ENCODE measurements around the gene SYNE1. TPM values are rescaled to one million over a fixed set of nuclear protein-coding genes. Genes with fewer than 3 reads are reported as not detected.

SYNE1 gene
- total and polyA plus RNA-seq, 2 experiments from 2014 or later: 17.6 to 59.9 TPM

- Histone ChIP-seq H3K27me3 (no peaks in the 10 kb centered on the region), H3K9me2 (replicated peaks; ENCODE audit: insufficient read depth) (no peaks in the 10 kb centered on the region), H3K9me3 (ENCODE audit: low read depth) (no peaks in the 10 kb centered on the region), H2AFZ (no peak overlapping the region), H3K27ac (no peak overlapping the region), H3K4me3 (no peak overlapping the region), H3K36me3 (replicated peaks; ENCODE audit: insufficient read depth, low read depth) (peaks cover 6% of the 10 kb centered on the region), H3K79me2 (no peaks in the 10 kb centered on the region), H3K4me2 (no peak overlapping the region), H4K20me1 (ENCODE audit: insufficient read depth, poor library complexity, severe bottlenecking) (no peaks in the 10 kb centered on the region), H3K4me1 (ENCODE audit: insufficient read depth) (no peaks in the 10 kb centered on the region)
- DNase-seq (ENCODE audit: low spot score): no peak
- no peak for TF ChIP-seq EZH2phosphoT487 (IDR thresholded peaks at IDR 0.05; ENCODE audit: low read depth, severe bottlenecking, unreplicated experiment)
- TF ChIP-seq CTCF (IDR thresholded peaks at IDR 0.05; ENCODE audit: poor library complexity): no peak
- no peak for TF ChIP-seq EZH2 (IDR thresholded peaks at IDR 0.05; ENCODE audit: borderline replicate concordance)
- WGBS (ENCODE audit: low lambda C conversion rate, missing lambda C conversion rate): 96% methylated on average over 1 of the region's 1 CpG
Observed at GRCh38 chr6:152356016-152356415, 281.1 kb downstream of the SYNE1 start.

- Histone ChIP-seq H3K79me2 (no peaks in the 10 kb centered on the region), H3K27ac (no peak overlapping the region), H3K9me2 (replicated peaks; ENCODE audit: insufficient read depth) (no peaks in the 10 kb centered on the region), H3K4me3 (no peak overlapping the region), H2AFZ (no peak overlapping the region), H3K36me3 (replicated peaks; ENCODE audit: insufficient read depth, low read depth) (peaks cover 6% of the 10 kb centered on the region), H3K4me2 (no peak overlapping the region), H3K9me3 (ENCODE audit: low read depth) (no peaks in the 10 kb centered on the region), H3K4me1 (ENCODE audit: insufficient read depth) (no peaks in the 10 kb centered on the region), H4K20me1 (ENCODE audit: insufficient read depth, poor library complexity, severe bottlenecking) (no peaks in the 10 kb centered on the region), H3K27me3 (no peaks in the 10 kb centered on the region)
- no peak for DNase-seq (ENCODE audit: low spot score)
- no peak for TF ChIP-seq EZH2 (IDR thresholded peaks at IDR 0.05; ENCODE audit: borderline replicate concordance)
- no peak for TF ChIP-seq EZH2phosphoT487 (IDR thresholded peaks at IDR 0.05; ENCODE audit: low read depth, severe bottlenecking, unreplicated experiment)
- TF ChIP-seq CTCF (IDR thresholded peaks at IDR 0.05; ENCODE audit: poor library complexity): no peak
Observed at GRCh38 chr6:152355166-152355565, 282.0 kb downstream of the SYNE1 start.

GRCh38 chr6:152353440-152353839, 283.7 kb downstream of the SYNE1 start:
- WGBS (ENCODE audit: low lambda C conversion rate, missing lambda C conversion rate): 95% methylated on average over 6 of the region's 6 CpGs

More at GRCh38 chr6:152353440-152353839, 283.7 kb downstream of the SYNE1 start:
- H3K9me3 ChIP-seq (ENCODE audit: low read depth): no peaks in the 10 kb centered on the region
- no peak overlapping the region for H3K4me3 ChIP-seq
- H4K20me1 ChIP-seq (ENCODE audit: insufficient read depth, poor library complexity, severe bottlenecking): no peaks in the 10 kb centered on the region
- H2AFZ ChIP-seq: no peak overlapping the region
- no peaks in the 10 kb centered on the region for H3K79me2 ChIP-seq
- no peak overlapping the region for H3K27ac ChIP-seq
- H3K27me3 ChIP-seq: no peaks in the 10 kb centered on the region
- no peaks in the 10 kb centered on the region for H3K4me1 ChIP-seq (ENCODE audit: insufficient read depth)
- no peak for DNase-seq (ENCODE audit: low spot score)
- H3K9me2 ChIP-seq (replicated peaks; ENCODE audit: insufficient read depth): no peaks in the 10 kb centered on the region
- peaks cover 6% of the 10 kb centered on the region for H3K36me3 ChIP-seq (replicated peaks; ENCODE audit: insufficient read depth, low read depth)
- no peak for TF ChIP-seq EZH2phosphoT487 (IDR thresholded peaks at IDR 0.05; ENCODE audit: low read depth, severe bottlenecking, unreplicated experiment)
- TF ChIP-seq EZH2 (IDR thresholded peaks at IDR 0.05; ENCODE audit: borderline replicate concordance): no peak
- no peak for TF ChIP-seq CTCF (IDR thresholded peaks at IDR 0.05; ENCODE audit: poor library complexity)
- no peak overlapping the region for H3K4me2 ChIP-seq
